GM12864 (cell line): ENCODE data around the gene TNKS1BP1.

ENCODE experiments used
- DNase-seq: peaks from one replicate; pipeline ENCODE4 v3.0.0-alpha.2; 2011; ENCODE audit warnings: low read depth
- H3K4me3 ChIP-seq: 2 replicates; pipeline ENCODE4 v1.5.1; 2011; ENCODE audit warnings: mild to moderate bottlenecking, low read depth, low read length, control low read depth
- CTCF ChIP-seq: IDR thresholded peaks from 2 replicates; pipeline ENCODE4 v1.5.1; 2011; ENCODE audit warnings: low read depth, mild to moderate bottlenecking, moderate library complexity, low read length, control low read depth, inconsistent platforms; ENCODE audit errors: missing control alignments

TNKS1BP1 gene

DNA sequence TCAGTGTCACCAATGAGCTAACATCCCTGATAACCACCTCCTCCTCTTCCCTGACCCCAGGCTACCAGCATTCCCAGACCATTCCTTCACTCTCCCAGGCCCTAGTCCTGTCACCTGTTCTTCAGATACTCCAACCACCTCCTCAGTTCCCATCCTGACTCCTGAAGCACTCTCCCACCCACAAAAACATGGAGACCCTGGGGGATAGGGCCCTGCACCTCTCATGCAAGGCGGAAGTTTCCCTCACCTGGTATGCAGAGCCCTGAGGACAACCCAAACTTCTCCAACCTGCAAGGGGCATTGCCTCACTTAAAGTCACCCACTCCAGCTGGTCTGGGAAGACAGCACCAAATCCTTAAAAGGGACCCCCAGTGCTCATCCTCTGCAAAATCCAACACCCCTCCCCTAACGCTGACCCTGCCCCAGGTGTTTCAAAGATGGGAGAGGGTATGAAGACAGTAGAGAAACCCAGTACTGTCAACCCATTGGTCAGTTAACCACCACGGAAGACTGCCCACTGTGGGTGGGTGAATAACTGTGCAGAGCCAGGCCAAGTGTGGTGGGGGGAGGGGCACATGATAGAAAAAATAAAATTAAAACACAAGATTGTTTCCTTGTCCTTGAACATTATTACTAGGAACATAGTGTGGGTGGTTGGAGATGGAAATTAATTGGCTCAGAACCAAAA is 1.4 kb downstream of the TNKS1BP1 start:
- no peak overlapping the region for H3K4me3 ChIP-seq
- TF ChIP-seq CTCF, result no peak
- DNase-seq, result no peak

- no peak for DNase-seq
- no peak overlapping the region for H3K4me3 ChIP-seq
- no peak for TF ChIP-seq CTCF
Measured at GRCh38 chr11:57322256-57323166, 2.2 kb downstream of the TNKS1BP1 start.

DNA sequence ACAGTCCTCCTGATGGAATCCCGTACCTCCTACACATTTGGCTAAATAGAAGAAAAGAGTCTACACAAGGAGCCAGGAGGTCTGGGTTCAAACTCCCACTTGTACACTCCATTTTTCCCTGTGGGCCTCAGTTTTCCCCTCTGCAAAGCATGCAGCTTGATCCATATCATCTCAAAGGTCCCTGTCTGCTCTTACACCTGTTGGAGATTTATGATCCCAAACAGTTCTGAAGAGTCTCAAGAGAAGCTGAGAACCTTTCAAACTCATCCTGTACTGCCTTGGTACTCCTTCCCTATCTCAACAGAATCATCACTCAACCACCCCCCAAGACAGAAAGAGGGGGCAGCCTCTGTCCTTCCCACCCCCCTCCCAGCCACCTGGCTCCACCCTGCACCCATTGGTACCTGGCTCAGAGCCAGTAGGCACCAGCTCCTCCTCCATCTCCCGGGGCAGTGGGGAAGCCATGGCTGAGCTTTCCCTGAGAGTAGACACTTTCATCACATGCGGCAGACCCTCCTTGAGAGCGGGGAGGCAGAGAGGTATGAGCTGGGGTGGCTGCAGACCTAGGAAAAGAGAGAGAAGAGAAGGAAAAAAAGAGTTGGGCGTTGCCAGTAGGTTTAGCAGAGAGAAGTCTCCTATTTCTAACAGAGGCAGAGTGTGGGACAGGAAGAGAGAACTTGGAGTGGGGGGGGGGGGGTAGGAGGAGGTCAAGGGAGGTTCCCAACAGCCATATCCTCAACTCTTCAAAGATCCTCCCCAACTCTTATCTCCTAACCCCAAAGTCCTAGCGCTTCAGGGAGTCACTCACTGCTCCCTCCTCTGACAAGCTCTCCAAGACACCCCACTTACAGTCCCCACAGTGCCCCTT is 3.1 kb downstream of the TNKS1BP1 start:
- DNase-seq, result no peak
- H3K4me3 ChIP-seq, result no peak overlapping the region
- TF ChIP-seq CTCF, result no peak

GRCh38 chr11:57320719-57321387 is 3.9 kb downstream of the TNKS1BP1 start:
- H3K4me3 ChIP-seq, result no peak overlapping the region
- no peak for TF ChIP-seq CTCF
- no peak for DNase-seq

GRCh38 chr11:57320067-57320718 is 4.6 kb downstream of the TNKS1BP1 start:
- H3K4me3 ChIP-seq, result no peak overlapping the region
- DNase-seq, result no peak
- no peak for TF ChIP-seq CTCF

DNA sequence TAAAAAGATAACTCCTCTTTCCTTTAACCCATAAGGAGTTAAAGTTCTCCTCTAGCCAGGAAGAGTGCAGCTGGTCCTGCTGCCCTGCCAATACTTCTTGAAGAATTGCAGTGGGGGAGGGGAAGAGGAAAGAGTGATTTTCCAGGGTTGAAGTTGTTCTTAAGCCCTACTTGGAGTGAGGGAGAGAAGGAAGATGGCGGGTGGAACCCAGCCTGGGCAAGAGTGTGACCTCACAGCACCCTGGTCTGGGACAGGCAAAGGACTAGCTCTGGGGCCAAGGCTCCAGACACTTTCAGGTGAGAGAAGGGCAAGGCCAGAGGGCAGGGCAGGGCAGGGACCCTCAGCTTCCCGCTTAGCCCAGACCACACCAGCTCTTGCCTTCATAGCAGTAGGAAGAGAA is 6.6 kb downstream of the TNKS1BP1 start:
- no peak for DNase-seq
- H3K4me3 ChIP-seq, result no peak overlapping the region
- TF ChIP-seq CTCF, result no peak
